PC-9 (cell line): ENCODE measurements around the gene PRR33.

Experiments used
- CTCF ChIP-seq: fragments of 200-600 bp; sonication (generic); conservative IDR thresholded peaks from 2 replicates; pipeline ENCODE4 v1.6.1; 2017; ENCODE audit warnings: mixed run types, antibody characterized with exemption, mild to moderate bottlenecking, moderate library complexity
- EZH2 ChIP-seq: fragments of 200-600 bp; sonication (generic); IDR thresholded peaks from 2 replicates; pipeline ENCODE4 v1.8.0; 2017; ENCODE audit warnings: antibody characterized with exemption, low read depth

GRCh38 chr11:1859004-1859403 lies 32.7 kb downstream of the PRR33 start:
- TF ChIP-seq CTCF (no peak), EZH2 (no peak)
